Gastroesophageal sphincter (tissue), 3 donors: ENCODE measurements around the gene OBP2B.
A peak's percentile ranks its signal among the peaks of the same experiment; 100 is the strongest.

Source experiments
- CTCF ChIP-seq, 4 experiments: fragments of 200-600 bp in 2 of 4; fragments of 450-650 bp in 2 of 4; sonication (generic) in 1 of 4; IDR thresholded peaks; one replicate each; pipeline ENCODE4 v1.5.1; 2017 to 2019; ENCODE audit warnings: antibody characterized with exemption in 4 of 4, mild to moderate bottlenecking in 2 of 4, moderate library complexity in 2 of 4
- EP300 ChIP-seq: sonication (generic); formaldehyde crosslinking; IDR thresholded peaks from one replicate; pipeline ENCODE4 v1.6.1; 2017; ENCODE audit warnings: antibody characterized with exemption, mild to moderate bottlenecking
- POLR2A ChIP-seq, 2 donors: fragments of 450-650 bp; IDR thresholded peaks; one replicate each; pipeline ENCODE4 v1.6.1; 2017; ENCODE audit warnings: antibody characterized with exemption in 2 of 2, mild to moderate bottlenecking in 2 of 2, moderate library complexity in 1 of 2
- POLR2AphosphoS5 ChIP-seq: sonication (generic); formaldehyde crosslinking; IDR thresholded peaks from one replicate; pipeline ENCODE4 v1.6.1; 2017; ENCODE audit warnings: antibody characterized with exemption

DNA sequence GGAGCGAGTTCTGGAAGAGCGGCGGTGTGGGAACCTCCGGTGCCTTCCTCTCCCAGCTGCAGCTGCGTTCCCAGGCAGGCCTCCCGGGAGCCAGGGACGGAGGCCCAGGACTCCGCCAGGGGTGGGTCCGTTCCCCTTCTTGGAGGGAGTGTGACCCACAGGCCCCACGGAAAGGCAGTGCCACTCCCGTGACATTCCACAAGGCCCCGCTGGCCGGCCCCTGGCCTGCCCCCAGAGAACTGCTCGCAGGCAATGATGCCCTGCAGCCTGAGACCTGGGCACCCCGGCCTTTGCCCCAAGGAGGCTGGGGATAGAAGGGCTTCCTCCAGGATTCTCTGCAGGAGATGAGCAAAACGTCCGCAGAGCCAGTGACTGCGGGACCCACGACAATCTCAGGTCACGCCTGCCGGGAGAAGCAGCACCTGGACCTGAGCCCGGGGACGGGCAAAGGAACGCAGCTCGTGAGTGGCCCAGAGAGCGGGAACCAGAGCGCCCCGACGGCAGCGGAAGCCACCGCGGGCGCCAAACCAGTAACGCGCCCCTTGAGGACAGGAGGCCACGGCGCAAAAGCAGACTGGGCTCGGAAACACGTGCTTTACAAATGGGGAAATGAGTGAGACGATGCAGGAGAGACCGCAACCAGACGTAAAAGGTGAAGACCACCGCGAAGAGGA is 9.3 kb downstream of the OBP2B start:
- peak in 1 of 4 experiments; percentile 53 for TF ChIP-seq CTCF (IDR thresholded peaks at IDR 0.05)
- no peak for TF ChIP-seq POLR2A (IDR thresholded peaks at IDR 0.05)
- TF ChIP-seq EP300 = no peak
- no peak for TF ChIP-seq POLR2AphosphoS5
